AG04449 (cell line): ENCODE data around the gene PARP8.
"Not testable (repeated sequence)": the region's sequence is repeated elsewhere in the genome, so short reads cannot be mapped to it uniquely, and the experiment has no call there.

Experiments used
- CTCF ChIA-PET: fragments of 350-600 bp; formaldehyde crosslinking; extraction: SDS; loops from one replicate; lab custom pipeline; 2021; ENCODE audit warnings: antibody characterized with exemption; lab: Yijun Ruan, JAX
- POLR2A ChIA-PET: fragments of 400-600, 350-600 bp; formaldehyde crosslinking; extraction: SDS; loops from one replicate; lab custom pipeline; 2020; ENCODE audit warnings: antibody characterized with exemption, inconsistent platforms; lab: Yijun Ruan, JAX
- DNase-seq: peaks from one replicate; pipeline ENCODE4 v3.0.0-alpha.2; 2010; ENCODE audit warnings: low read depth, low spot score
- H3K4me3 ChIP-seq: 2 replicates; pipeline ENCODE4 v1.5.1; 2011; ENCODE audit warnings: low read depth, mild to moderate bottlenecking, control low read depth, low read length
- CTCF ChIP-seq: IDR thresholded peaks from one replicate; pipeline ENCODE4 v1.5.1; 2011; ENCODE audit warnings: mild to moderate bottlenecking, moderate library complexity, low read length, control low read depth, inconsistent platforms; ENCODE audit not compliant: insufficient read depth; ENCODE audit errors: missing control alignments

The PARP8 gene

GRCh38 chr5:50767588-50767987 is 101.2 kb downstream of the PARP8 start:
- CTCF ChIA-PET: interaction anchor here (2.4 kb wide), 1 partner anchor 16 kb away, joined by 11 read pairs; no protein-coding TSS in a partner anchor
- POLR2A ChIA-PET: no interaction called here
- TF ChIP-seq CTCF: no peak
- DNase-seq: peak; percentile 37
- no peak overlapping the region for H3K4me3 ChIP-seq

DNA sequence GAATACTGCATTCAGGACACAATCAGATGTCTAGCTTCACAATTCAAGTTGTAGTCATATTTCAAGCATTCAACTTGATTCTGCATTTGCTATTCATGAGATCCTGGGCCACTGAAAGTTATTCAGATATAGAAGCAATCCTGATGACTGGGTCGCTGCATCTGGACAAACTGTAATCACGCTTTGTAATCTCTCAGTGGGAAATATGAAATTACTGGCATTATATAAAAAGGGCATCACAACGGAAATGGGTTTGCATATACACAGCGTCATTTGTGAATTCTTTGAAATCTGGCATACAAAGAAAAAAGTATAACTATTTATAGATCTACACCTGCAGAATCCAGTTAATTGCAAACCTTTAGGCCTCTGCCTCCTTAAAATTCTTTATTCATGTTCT is 102.2 kb downstream of the PARP8 start:
- ChIA-PET CTCF (interaction anchor here (2.4 kb wide), 1 partner anchor 17 kb away, joined by 11 read pairs; no protein-coding TSS in a partner anchor), POLR2A (no interaction called here)
- no peak for DNase-seq
- no peak for TF ChIP-seq CTCF
- no peak overlapping the region for H3K4me3 ChIP-seq

- H3K4me3 ChIP-seq: no peak overlapping the region
- ChIA-PET CTCF (no interaction called here), POLR2A (no interaction called here)
- no peak for TF ChIP-seq CTCF
- DNase-seq: no peak
Observed at GRCh38 chr5:50770441-50770840, 104.0 kb downstream of the PARP8 start.

- CTCF ChIA-PET, DNase-seq, POLR2A ChIA-PET, H3K4me3 ChIP-seq: not testable (repeated sequence)
Observed at GRCh38 chr5:50774446-50775175, 108.2 kb downstream of the PARP8 start.

- no peak for DNase-seq
- POLR2A ChIA-PET: no interaction called here
- no peak for TF ChIP-seq CTCF
- CTCF ChIA-PET: no interaction called here
- no peak overlapping the region for H3K4me3 ChIP-seq
Observed at GRCh38 chr5:50786073-50786472, 119.6 kb downstream of the PARP8 start.

- H3K4me3 ChIP-seq: no peak overlapping the region
- CTCF ChIA-PET: no interaction called here
- no peak for DNase-seq
- POLR2A ChIA-PET: no interaction called here
- TF ChIP-seq CTCF: no peak
Observed at GRCh38 chr5:50791813-50792212, 125.4 kb downstream of the PARP8 start.

GRCh38 chr5:50792843-50793242 is 126.4 kb downstream of the PARP8 start:
- ChIA-PET POLR2A (no interaction called here), CTCF (no interaction called here)
- TF ChIP-seq CTCF: no peak
- DNase-seq: no peak
- H3K4me3 ChIP-seq: no peak overlapping the region
